BJ (cell line): ENCODE measurements around the gene BCAR3. TPM values are rescaled to one million over a fixed set of nuclear protein-coding genes. Genes with fewer than 3 reads are reported as not detected.

Experiments
- CTCF ChIA-PET: fragments of 350-600 bp; formaldehyde crosslinking; extraction: SDS; loops from one replicate; lab custom pipeline; 2021; ENCODE audit warnings: antibody characterized with exemption, inconsistent platforms; lab: Yijun Ruan, JAX
- POLR2A ChIA-PET: fragments of 300-600 bp; sonication (Branson Sonifier 250); formaldehyde crosslinking; extraction: SDS; loops from one replicate; lab custom pipeline; 2021; ENCODE audit warnings: antibody characterized with exemption; lab: Charles Lee
- DNase-seq: peaks from one replicate; pipeline ENCODE4 v3.0.0-alpha.2; 2011; ENCODE audit warnings: low read depth
- H3K27me3 ChIP-seq: 2 replicates; pipeline ENCODE4 v1.6.0; 2011; ENCODE audit warnings: low read length; ENCODE audit not compliant: control insufficient read depth, insufficient read depth
- H3K36me3 ChIP-seq: 2 replicates; pipeline ENCODE4 v1.5.1; 2011; ENCODE audit warnings: low read length; ENCODE audit not compliant: control insufficient read depth, insufficient read depth
- H3K4me3 ChIP-seq: 2 replicates; pipeline ENCODE4 v1.5.1; 2011; ENCODE audit warnings: low read depth, mild to moderate bottlenecking, control low read depth, low read length
- CTCF ChIP-seq: IDR thresholded peaks from 2 replicates; pipeline ENCODE4 v1.5.1; 2011; ENCODE audit warnings: low read depth, mild to moderate bottlenecking, control low read depth, inconsistent platforms, low read length, moderate library complexity; ENCODE audit not compliant: insufficient read depth
- polyA plus RNA-seq: library from polyadenylated mRNA; depleted of rRNA; stranded (reverse); fragments of >200 nt; gene quantifications from 2 replicates; pipeline ENCODE4 v1.2.3, GENCODE V29; 2011

Gene BCAR3
- polyA plus RNA-seq, 1 experiment, result 31.7 TPM

- no peak for TF ChIP-seq CTCF
- ChIA-PET POLR2A (no interaction called here), CTCF (interaction anchor here (1.5 kb wide), 1 partner anchor 20 kb away, joined by 3 read pairs; no protein-coding TSS in a partner anchor)
- H3K27me3 ChIP-seq, result no peaks in the 10 kb centered on the region
- H3K36me3 ChIP-seq, result no peaks in the 10 kb centered on the region
- no peak for DNase-seq
- no peak overlapping the region for H3K4me3 ChIP-seq
Observed at GRCh38 chr1:93609536-93609935, 72.1 kb downstream of the BCAR3 start.

- ChIA-PET CTCF (interaction anchor here (0.6 to 1.5 kb wide), 7 partner anchors 11 to 1739 kb away, joined by 3 to 5 read pairs (median 3); no protein-coding TSS in a partner anchor), POLR2A (interaction anchor here (0.6 kb wide), 1 partner anchor 11 kb away, joined by 3 read pairs; no protein-coding TSS in a partner anchor)
- H3K36me3 ChIP-seq, result no peaks in the 10 kb centered on the region
- no peak for DNase-seq
- TF ChIP-seq CTCF, result no peak
- H3K4me3 ChIP-seq, result no peak overlapping the region
- H3K27me3 ChIP-seq, result no peaks in the 10 kb centered on the region
Observed at GRCh38 chr1:93608187-93609109, 73.2 kb downstream of the BCAR3 start.

- no peak for DNase-seq
- POLR2A ChIA-PET, result interaction anchor here (0.6 kb wide), 1 partner anchor 12 kb away, joined by 3 read pairs; no protein-coding TSS in a partner anchor
- TF ChIP-seq CTCF, result no peak
Observed at GRCh38 chr1:93607814-93608186, 73.8 kb downstream of the BCAR3 start.

GRCh38 chr1:93605812-93606512 lies 75.7 kb downstream of the BCAR3 start:
- ChIA-PET CTCF (interaction anchor here (1.4 kb wide), 1 partner anchor 12 kb away, joined by 4 read pairs; no protein-coding TSS in a partner anchor), POLR2A (no interaction called here)
- no peak for TF ChIP-seq CTCF

More at GRCh38 chr1:93607814-93608186, 73.8 kb downstream of the BCAR3 start:
- no peaks in the 10 kb centered on the region for H3K36me3 ChIP-seq
- H3K27me3 ChIP-seq, result no peaks in the 10 kb centered on the region
- no peak overlapping the region for H3K4me3 ChIP-seq
- CTCF ChIA-PET, result interaction anchor here (0.6 to 1.5 kb wide), 8 partner anchors 9 to 1739 kb away, joined by 3 to 6 read pairs (median 4); no protein-coding TSS in a partner anchor

More at GRCh38 chr1:93605812-93606512, 75.7 kb downstream of the BCAR3 start:
- Histone ChIP-seq H3K27me3 (no peaks in the 10 kb centered on the region), H3K4me3 (no peak overlapping the region), H3K36me3 (no peaks in the 10 kb centered on the region)
- DNase-seq, result peak; percentile 90
